ENCODE data around the gene TUBA4B.

The TUBA4B gene

GRCh38 chr2:219252900-219253752 lies at the start of gene TUBA4B:
TUBA4B (plus strand) TSS chr2:219253243; CDS start chr2:219253408, 165 bp downstream.
- peak in 1 of 2 donors; percentile 7 for DNase-seq (ENCODE audit: low read depth in 2 of 2)

- DNase-seq (ENCODE audit: low read depth in 2 of 2) = no peak
Measured at GRCh38 chr2:219204425-219205164, 48.4 kb upstream of the TUBA4B start.

DNA sequence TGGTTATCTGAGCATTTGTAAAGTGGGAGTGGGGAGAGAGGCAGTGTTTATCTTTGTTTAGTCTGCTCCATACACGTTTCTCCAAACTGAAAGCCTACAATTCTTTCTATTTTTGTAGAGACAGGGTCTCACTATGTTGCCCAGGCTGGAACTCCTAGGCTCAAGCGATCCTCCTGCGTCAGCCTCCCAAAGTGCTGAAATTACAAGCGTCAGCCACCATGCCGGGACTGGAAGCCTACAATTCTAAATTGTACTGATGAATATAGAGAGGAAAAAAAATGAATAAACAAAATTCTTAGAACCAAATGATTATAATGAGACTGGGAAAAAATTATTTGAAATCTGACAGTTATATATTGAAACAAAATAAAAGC lies 47.9 kb upstream of the TUBA4B start:
- no peak for DNase-seq (ENCODE audit: low read depth in 2 of 2)

DNA sequence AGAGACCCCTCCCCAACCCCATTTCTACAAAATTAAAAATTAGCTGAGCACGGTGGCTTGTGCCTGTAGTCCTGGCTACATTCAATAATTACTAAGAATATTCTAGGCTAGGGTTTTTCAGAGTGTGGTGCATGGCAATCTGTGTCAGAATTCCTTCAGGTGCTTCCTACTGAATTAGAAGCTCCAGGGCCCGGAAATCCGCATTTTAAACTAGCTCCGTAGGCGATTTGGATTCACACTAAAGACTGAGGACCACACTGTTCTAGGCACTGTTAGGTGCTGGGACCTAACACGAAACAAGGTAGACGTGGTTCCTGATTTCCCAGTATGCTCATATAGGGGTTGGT lies 47.1 kb upstream of the TUBA4B start:
- no peak for DNase-seq (ENCODE audit: low read depth in 2 of 2)

DNA sequence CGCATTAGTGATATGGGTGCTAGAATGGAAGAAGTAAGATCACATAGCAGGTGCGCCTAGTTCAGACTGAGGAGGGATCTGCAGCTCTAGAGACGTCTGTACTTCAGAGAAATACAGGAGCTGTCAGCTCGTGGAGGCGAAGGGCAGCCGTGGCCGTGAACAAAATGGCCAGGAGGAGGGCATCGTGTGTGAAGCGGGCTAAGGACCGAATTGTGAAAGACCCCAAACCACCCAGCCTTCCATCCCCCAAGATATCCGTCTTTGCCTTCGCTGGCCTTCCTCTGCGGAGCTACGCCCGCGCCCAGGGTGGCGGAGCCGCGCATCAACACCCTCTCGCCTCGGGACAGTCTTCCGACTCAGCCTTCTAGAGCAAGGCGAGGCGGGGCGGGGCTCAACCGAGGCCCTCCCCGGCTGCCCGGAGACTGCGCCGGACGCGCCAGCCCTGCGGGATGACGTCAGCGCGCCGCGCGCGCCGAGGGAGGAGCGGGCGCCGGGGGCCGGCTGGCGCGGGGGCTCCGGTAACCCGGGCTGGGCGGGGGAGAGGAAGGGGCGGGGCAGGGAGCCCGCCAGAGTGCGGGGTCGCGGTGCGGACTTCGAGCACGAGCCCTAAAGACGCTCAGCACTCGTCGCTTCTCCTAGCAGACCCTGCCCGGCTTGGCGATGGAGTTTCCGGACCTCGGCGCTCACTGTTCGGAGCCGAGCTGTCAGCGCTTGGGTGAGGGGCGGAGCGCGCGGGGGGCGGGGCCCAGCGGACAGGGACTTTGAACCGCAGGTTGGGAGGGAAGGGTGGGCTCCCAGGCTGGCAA lies 46.5 kb upstream of the TUBA4B start, which contains the start of gene ZFAND2B:
Gene ZFAND2B, plus strand, starts transcription at position 455 of the 806 bp plus-strand sequence. Its CDS starts 206 bp downstream, at position 661.
- peak; percentile 84 to 92 for DNase-seq (ENCODE audit: low read depth in 2 of 2)

DNA sequence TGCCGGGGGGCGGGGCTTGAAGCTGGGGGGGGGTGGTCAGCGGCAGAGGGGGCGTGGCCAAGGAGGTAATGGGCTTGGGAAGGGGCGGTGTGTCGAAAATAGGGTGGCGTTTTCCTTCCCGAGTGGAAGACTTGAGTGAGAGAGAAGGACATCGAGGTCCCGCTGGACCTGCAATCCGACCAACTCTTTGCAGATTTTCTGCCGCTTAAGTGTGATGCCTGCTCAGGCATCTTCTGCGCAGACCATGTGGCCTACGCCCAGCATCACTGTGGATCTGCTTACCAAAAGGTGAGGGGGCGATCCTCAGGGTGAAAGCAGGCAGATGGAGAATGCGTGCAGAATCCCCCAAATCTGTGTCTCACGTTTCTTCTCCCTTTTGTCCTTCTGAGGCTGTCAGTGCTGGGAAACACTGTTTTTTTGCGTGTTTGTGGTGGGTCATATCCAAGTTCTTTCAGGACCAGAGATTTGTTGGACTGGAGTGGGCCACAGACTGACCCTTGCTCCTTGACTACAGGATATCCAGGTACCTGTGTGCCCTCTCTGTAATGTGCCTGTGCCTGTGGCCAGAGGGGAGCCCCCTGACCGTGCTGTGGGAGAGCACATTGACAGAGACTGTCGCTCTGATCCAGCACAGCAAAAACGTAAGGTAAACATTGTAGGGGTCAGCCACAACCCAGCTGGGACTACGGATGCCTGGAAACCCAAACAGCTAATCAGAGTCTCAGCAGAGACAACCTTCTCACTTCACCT lies 45.7 kb upstream of the TUBA4B start:
- no peak for DNase-seq (ENCODE audit: low read depth in 2 of 2)

DNA sequence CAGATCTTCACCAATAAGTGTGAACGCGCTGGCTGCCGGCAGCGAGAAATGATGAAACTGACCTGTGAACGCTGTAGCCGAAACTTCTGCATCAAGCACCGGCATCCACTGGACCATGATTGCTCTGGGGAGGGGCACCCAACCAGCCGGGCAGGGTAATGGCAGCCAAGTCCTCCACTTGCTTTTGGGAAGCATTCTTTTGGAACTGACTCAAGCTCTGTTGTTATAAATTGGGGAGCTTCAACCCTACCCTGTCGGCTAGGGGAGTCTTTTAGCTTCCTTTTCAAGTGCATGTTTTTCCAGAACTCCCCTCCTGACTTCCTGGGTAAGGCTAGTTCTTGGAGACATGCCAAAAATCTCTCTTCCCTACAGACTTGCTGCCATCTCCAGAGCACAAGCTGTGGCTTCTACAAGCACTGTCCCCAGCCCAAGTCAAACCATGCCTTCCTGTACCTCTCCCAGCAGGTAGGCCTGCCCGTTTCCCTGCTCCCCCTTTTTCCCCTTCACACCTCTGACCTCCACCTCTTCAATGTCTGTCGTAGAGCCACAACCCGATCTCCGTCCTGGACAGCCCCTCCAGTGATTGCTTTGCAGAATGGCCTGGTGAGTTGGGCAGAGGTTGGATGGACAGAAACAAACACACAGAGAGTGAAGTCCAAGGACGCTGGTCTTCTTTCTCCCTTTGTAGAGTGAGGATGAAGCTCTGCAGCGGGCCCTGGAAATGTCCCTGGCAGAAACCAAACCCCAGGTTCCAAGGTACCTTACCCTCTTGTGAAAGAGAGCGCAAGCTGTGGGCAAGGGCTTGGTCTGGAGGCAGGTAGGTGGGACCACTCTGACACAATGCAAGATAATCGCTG lies 44.9 kb upstream of the TUBA4B start:
- DNase-seq (ENCODE audit: low read depth in 2 of 2) = no peak

- no peak for DNase-seq (ENCODE audit: low read depth in 2 of 2)
Measured at GRCh38 chr2:219209236-219210195, 43.5 kb upstream of the TUBA4B start.

- DNase-seq (ENCODE audit: low read depth in 2 of 2) = no peak
Measured at GRCh38 chr2:219210196-219210885, 42.7 kb upstream of the TUBA4B start.

DNA sequence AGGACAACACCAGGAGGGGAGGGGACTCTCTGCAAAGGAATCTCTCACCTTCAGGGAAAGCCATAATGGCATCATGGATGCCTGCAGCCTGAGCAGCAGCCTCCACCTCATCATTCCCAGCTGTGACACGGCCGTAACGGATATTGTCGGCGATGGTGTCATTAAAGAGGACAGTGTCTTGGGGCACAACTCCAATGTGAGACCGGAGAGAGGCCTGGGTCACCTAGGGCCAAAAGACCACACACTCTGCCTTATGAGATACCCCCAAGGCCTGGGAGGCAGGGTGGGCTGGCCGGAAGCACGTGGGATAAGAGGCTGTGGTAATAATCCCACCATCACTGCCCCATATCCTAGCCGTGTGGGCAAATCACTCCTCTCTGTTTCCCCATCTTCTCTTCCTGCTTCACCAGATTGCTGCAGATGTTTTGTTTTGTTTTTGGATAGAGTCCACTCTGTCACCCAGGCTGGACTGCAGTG lies 42.1 kb upstream of the TUBA4B start:
- no peak for DNase-seq (ENCODE audit: low read depth in 2 of 2)

DNA sequence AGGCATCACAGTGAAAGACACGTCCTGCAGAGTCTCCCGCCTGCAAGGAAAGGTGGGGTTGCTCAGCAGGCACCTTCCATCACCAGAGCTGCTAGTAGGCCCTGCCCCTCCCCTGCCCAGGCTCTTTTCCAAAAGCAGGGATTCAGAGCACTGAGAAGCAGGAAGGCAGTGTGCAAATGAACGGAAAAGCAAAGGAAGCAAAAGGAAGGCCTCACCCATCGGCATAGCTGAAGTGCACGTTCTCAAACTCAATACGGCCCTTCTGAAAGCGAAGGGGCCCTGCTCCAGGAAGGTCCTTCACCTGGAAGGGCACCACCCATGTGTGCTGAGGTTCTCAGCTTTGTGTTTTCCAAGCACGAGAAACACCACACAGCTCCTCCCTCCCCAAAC lies 40.0 kb upstream of the TUBA4B start:
- no peak for DNase-seq (ENCODE audit: low read depth in 2 of 2)

GRCh38 chr2:219213486-219214071 lies 39.5 kb upstream of the TUBA4B start:
- no peak for DNase-seq (ENCODE audit: low read depth in 2 of 2)

DNA sequence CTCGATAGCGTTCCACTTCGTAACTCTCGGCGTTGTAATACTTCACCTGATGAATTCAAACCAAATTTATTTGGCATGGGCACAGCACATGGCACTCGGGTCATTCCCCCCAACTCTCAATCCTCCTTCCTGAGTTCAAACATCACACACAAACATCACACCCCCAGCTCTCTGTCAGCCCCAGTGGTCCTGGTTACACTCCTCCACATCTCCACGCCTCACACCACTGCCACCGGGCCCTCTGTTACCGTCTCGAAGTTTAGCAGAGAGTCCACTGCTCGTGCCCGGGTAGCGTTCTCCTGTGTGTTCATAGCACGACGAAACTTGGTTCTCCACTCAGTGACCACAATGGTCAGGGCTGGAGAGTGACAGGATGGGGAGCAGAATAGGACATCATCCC lies 38.9 kb upstream of the TUBA4B start:
- no peak for DNase-seq (ENCODE audit: low read depth in 2 of 2)

GRCh38 chr2:219214786-219215185 lies 38.3 kb upstream of the TUBA4B start:
- DNase-seq (ENCODE audit: low read depth in 2 of 2) = no peak

DNA sequence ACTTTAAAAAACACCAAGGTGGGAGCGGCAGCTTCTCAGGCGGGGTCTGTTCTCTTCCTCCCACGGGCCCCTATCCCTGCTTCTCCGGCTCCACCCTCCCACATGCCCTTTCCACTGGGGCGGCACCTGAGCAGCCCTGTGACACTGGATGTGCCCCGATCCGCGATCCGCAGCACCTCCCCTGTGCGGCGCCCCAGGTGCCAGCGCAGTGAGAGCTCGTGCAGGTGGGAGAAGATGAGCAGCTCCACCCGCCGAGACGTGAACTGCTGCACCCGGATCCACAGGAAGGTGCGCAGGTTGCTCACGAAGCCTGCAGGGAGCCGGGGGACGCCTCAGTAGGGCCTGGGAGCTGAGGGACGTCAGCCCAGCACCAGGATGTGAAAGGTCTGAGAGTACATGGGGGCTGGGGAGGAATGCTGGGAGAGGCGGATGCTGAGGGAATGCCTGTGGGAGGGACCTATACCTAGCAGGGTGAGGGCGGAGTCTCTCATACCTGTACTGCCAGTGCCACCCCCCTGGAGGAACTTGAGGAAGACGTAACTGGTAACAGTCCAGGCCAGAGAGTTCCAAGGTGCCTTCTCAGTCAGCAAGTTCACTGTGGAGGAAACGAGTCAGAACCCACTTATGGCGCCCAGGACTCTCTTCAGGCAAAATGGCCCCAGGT lies 37.0 kb upstream of the TUBA4B start:
- no peak for DNase-seq (ENCODE audit: low read depth in 2 of 2)

- no peak for DNase-seq (ENCODE audit: low read depth in 2 of 2)
Measured at GRCh38 chr2:219216535-219216915, 36.5 kb upstream of the TUBA4B start.

GRCh38 chr2:219218217-219218731 lies 34.8 kb upstream of the TUBA4B start:
- DNase-seq (ENCODE audit: low read depth in 2 of 2) = no peak

Measured in stimulated activated CD8-positive, alpha-beta memory T cell treated with anti-CD3 and anti-CD28 coated beads, Interleukin-15, amount 100 ng/mL, for 4 hours (primary cell).